Stimulated activated CD8-positive, alpha-beta memory T cell treated with anti-CD3 and anti-CD28 coated beads, Interleukin-15, amount 100 ng/mL, for 1 hour (primary cell): ENCODE results near the gene MAP3K6.

Source experiments
- DNase-seq: peaks from one replicate; pipeline ENCODE4 v3.0.0-alpha.2; 2020; ENCODE audit warnings: low read depth

Gene MAP3K6

DNA sequence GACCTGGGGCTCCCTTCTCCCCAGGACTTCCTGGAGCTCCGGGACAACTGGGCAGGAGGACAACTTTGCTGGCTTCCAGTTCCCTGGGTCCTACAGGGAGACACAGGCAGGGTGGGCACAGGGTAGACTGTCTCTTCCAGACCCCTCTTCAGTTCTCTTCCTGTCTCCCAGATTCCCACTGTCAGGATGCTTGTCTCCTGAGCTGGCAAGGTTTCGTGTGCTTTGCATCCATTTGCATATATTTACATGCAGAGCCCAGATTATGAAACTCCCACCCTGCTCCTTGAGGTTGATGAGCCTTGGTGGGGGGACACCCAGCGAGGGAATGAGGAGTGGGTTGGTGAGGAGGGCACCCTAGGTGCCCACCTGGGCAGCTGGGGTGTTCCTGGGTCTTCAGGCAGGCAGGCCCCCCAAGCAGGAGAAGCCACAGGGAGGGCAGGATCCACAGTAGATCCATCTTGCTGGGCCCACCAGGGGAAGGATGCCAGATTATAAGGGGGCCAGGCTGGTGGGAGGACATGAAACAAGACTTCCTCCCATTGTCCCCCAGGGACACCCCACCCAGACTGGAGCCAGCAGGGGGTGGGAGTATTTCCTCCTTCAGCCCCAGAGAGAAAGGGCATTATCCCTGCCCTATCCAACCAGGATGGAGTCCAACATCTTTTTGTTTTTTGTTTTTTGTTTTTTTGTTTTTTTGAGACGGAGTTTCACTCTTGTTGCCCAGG lies 7.8 kb upstream of the MAP3K6 start, which contains the start of gene FCN3:
Gene FCN3 (minus strand): TSS at position 463 of the 725 bp plus-strand sequence. CDS start 6 bp downstream, at position 457.
- DNase-seq = no peak

DNA sequence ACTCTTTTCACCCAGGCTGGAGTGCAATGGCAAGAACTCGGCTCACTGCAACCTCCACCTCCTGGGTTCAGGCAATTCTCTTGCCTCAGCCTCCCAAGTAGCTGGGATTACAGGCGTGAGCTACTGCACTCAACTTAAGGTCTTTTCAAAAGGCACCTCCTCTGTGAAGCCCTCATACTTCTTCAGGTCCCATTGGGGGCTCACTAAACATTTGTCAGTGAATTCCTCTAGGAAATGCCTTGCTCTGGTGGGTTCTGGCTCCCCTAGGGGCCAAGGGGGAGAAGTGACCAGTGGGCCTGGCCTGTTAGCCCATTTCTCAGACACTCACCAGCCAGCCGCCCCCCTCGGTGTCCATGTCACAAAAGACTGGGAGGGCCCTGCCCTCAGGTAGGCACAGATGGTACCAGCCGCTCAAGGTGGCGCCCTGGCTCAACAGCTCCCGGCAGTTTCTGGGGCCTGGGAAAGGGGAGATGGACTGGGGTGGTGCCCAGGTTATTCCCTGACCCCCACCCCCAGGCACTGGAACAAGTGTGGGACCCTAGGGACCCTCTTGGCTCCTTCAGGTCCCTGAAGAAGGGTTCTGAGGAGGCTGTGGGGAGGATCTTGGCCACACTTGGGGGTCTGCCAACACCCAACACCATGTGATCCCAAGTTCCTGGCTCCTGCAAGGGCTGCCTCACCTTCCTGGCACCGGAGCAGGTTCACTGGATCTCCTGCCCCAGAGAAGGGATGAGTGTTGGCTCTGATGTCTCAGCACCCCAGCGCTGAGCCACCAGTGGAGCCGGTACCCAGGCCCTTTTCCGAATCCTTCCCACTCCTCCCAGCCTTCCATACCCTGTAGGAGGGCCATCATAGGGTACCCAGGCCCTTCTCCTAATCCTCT lies 6.3 kb upstream of the MAP3K6 start:
- DNase-seq = no peak

DNA sequence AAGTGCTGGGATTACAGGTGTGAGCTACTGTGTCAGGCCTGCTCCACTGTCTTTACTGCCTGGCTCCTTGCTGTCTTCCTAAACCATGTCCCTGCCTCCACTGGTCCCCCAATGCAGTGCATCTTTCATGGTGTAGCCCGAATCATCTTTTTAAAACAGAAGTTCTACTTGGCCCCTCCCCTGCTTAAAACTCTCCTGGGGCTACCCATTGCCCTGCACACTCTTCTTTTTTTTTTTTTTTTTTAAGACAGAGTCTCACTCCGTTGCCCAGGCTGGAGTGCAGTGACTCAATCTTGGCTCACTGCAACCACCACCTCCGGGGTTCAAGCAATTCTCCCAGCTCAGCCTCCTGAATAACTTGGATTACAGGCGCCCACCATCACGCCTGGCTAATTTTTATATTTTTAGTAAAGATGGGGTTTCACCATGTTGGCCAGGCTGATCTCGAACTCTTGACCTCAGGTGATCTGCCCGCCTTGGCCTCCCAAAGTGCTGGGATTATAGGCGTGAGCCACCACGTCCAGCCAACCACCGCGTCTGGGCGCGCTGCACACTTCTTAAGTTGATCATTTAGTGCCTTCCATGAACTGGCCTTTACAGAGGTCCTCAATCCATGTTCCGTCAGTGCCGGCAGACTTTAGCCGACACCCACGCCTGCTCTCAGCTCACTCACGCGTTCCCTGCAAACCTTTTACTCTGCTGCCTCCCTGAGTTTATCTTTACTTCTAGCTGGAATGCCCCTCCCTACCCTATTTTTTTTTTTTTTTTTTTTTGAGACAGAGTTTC lies 5.5 kb upstream of the MAP3K6 start:
- no peak for DNase-seq

DNA sequence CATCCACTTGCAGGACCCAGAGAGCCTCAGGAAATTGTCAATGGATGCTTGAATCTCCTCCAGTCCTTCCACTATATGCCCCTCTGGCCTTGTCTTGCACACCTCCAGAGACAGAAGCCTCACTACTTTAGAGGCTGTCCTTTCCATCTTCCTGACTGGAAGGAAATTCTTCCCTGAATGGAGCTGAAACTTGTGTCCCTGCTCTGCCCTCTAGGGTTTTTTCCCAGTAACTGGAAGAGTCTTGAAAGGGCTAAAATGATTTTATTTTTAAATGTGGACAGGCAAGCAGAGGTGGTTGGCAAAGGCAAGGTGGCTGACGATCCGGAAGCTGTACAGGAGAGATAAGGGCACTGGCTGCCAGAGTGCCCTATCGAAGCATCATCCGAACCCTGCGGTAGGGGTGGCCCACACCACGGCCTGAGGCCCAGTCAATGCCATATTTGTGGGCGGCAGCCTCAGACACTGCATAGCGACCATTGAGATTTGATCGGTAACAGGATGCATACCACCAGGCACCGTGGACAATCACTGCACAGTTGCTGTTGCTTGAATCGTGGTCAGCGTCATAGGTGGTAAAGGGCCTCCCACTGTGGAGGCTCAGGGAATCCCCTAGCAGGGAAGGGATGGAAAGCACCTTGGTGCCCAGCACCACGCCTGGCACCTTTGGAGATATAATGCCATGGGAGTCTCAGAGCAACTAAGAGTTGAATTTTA lies 2.3 kb upstream of the MAP3K6 start:
- no peak for DNase-seq

DNA sequence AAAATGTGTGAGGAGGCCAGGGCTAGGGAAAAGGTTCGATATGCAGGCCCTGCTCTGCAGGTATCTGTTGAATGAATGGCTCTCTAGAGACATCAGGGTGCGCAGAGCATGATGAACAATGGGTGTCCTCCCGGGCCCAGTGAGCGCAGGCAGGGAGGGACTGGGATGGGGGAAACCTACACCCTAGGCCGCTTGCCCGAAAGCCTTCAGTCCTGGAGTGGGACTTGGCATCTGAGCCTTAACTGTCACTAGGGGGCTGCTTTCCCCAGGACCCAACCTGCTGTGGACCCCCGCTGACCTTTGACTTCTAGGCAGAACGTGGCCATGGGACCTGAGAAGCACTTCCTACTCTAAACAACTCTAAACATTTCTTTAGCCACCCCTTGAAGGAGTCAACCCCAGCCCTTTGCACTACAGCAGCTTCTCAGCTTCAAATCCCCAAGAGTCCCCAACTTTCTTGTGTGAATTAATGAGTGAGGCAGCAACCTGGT lies 444 bp upstream of the MAP3K6 start:
- no peak for DNase-seq

DNA sequence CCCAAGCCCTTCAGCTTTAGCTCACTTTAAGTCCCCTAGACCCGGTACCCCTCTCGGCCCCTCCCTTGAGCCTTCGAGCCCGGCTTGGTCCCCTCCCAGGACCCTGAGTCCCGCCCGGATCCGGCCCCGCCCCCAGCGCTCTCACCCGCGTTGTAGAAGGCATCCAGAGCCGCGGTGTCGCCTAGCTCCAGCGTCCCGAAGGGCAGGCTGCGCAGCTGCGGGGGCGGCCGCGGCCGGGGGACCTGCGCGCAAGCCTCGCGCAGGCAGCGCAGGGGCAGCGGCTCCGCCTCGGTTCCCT lies 699 bp downstream of the MAP3K6 start:
- peak; percentile 36 for DNase-seq

DNA sequence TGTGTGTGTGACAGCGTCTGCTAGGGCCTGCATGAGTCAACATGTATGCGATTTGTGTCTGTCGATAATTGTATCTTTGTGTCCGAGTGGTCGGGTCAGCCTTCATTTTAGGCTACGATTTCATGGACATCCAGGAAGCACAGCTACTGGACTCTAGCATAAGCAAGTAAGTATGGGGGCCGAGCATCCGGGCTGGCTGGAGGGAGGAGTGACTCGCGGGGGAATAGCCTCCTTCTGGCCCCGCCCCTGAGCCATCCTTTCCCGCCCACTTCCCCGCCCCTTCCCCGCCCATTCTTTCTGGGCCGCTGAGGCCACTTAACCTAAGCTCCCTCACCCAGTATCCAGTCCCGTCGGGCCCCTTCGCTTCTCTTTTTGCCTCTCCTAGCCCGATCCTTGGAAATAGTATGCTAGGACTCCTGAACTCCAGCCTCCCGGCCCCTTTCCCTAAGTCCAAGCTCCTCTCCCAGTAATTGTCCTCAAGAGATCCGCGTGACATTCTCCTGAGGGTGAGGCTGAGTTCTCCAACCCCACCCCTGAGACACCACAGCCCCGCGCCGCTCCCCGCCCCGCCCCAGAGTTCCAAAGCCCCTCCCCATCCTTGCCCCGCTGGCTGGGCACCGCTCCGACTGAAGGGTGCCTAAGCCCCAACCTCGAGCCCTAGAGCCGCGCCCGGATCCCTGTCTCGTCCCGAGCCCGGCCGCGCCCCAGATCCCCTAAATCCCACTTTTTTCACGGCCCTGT lies 1.2 kb downstream of the MAP3K6 start:
- peak; percentile 72 for DNase-seq

DNA sequence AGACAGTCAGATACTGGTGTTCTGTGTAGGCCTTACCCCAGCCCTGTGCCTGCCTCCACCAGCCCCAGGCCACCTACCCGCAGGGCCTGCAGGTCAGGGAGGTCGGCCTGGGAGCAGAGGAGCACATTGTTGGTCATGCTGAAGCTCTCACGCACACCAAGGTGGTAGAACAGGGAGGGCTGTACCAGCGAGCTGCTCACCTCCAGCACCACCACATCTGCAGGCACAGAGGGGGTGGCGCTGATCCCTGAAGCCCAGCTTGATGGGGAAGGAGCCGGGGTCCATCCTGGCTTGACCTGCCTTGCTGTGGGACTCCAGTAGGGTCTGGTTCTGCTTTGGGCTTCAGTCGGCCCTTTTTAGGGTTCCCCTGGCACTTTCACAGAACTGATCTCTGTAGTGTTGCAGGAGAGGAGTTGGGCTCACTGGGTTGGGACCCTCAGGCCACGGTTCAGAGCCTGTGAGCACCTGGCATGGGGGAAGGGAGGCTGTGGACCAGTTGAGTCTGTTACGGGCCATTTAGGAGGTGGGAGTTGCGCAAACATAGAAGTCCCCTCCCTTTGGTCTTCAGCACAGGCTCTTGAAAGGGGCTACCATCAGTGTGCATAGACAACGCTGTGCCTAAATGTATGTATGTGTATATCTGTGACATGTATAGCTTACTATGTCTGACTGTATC lies 1.9 kb downstream of the MAP3K6 start:
- DNase-seq = no peak

DNA sequence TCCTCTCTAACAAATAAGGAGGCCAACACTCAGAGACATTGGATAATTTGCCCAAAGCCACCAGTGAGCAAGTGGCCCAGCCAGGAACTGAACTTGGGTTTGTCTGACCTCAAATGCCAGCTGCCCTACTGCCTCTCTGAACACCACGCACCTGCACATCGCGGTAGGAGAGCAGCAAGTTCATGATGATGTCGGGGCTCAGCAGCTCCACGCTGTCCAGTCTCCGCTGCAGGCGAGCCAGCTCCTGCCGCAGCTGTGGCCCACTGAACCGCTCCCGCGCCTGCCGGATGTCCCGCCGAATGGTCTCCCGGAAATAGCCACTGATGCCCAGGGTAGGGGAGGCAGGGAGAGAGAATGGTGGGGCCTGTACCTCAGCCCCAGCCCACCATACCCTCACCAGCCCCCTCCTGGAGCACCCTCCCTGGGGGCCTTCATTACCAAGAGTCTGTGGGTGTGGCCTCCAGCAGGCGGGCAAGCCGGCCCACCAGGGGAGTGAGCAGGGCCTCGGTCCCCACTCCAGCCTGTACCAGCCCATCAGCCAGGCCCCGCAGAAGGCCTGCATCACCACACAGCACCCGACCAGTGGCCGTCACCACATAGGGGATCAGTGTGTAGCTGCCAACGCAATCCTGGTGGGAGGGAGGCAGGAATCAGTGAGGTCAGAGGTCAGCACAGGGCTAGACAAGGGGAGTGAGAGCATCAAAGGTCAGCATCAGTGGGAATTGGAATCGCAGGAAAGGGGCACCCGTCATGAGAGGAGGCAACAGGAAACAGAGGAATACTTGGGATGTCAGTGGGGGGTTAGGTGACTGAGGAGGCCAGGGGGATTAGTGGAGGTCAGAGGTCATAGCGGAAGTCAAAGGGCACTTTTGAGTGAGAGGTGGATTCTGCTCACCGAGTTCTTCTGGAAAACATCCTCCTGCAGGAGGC lies 2.7 kb downstream of the MAP3K6 start:
- no peak for DNase-seq

DNA sequence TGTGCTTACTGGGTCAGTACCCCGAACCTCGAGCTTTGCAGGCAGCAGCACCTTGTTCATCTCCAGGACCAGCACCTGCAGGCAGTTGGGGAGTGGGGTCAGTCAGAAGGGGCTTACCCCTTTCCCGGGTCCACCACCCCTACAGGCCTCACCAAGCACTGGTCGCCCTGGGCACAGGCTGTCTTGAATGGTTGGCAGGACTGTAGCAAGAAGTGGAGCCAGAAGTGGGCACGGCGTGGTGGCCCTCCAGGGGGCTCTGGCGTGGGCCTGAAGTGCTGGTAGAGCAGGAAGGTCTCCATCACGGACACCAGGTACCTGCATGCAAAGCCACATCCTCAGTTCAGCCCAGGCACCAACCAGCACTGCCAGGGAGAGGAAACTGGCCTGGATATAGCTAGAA lies 5.2 kb downstream of the MAP3K6 start:
- no peak for DNase-seq

DNA sequence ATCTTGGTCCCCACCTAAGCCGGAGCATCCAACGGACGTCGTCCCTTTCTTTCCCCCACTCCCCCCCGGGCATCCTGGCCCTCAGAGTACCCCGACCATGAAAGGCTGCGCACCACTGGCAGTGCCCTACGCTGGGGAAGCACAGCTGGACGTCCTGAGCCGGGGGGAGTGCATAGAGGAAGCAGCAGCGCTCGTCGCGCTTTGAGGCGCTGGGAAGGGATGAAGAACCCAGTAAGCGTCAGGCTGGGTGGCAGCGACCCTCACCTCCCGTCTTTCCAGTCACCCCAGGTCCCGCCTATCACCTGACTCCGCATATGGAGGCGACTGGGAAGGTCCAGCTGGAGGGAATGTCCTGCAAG lies 5.7 kb downstream of the MAP3K6 start:
- no peak for DNase-seq

DNA sequence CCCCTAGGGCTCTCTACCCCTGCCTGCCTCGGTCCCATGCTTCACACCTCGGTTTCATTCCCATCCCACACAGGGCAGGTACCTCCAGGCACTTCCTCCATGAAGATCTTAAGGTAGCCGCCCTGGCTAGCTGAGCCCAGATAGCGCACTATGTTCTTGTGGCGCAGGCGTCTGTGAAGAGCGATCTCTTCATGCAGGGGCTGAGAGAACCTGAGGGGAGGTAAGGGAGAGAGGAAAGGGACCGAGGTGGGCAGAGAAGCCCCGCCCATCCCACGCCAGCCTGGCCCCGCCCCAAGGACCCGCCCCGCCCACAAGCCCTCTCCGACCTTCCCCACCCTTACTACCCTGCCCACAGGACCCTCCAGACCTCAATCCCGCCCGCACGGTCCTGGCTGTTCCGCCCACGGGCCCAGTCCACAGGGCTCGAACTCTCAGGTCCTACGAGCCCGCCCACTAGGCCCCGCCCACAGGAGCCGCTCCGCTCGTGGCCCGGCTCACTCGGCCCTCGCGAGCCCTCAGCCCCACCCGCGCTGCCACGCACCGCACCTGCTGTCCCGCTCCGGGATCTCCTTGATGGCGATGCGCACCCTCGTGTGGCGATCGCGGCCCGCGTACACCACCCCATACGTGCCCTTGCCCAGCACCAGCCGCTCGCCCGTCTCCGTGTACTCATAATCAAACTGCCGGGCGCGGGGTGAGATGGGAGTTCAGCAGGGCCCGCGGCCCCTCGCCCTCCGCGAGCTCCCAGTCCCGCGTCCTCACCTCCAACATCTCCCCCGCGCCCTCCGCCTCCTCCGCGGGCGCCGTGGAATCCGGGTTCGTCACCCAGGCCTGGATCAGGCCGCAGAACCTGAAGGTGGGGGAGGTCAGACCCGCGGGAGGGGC lies 6.4 kb downstream of the MAP3K6 start:
- DNase-seq = peak; percentile 34

DNA sequence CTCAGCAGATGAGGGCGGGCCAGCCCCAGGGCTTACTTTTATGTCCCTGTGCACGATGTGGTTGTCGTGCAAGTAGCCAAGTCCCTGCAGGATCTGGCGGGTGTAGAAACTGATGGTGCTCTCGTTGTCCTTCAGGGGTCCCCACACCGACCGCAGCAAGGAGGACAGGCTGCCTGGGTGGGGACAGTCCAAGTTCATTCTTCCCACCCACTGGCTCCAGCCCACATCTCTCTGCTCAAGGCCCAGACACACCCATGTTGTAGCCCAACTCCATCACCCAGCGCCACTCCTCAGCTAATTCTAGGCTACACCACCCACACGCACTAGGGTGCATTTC lies 7.0 kb downstream of the MAP3K6 start:
- no peak for DNase-seq

DNA sequence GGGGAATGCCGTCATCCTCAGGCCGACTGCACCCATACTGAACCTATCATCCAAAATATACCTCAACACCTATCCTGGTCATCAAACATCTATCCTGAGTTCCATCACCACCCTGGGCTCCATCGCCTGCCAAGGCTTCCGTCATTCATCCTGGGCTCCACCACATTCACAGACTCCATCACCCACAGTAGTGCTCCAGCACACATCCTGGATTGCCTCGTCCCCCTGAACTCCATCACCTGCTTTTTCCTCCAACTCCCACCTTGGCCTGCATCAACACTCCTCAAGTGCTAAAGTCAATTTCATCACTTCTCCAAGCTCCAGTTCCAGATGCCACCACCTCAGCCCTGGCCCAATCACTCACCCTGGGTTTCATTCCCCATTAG lies 7.8 kb downstream of the MAP3K6 start:
- no peak for DNase-seq

DNA sequence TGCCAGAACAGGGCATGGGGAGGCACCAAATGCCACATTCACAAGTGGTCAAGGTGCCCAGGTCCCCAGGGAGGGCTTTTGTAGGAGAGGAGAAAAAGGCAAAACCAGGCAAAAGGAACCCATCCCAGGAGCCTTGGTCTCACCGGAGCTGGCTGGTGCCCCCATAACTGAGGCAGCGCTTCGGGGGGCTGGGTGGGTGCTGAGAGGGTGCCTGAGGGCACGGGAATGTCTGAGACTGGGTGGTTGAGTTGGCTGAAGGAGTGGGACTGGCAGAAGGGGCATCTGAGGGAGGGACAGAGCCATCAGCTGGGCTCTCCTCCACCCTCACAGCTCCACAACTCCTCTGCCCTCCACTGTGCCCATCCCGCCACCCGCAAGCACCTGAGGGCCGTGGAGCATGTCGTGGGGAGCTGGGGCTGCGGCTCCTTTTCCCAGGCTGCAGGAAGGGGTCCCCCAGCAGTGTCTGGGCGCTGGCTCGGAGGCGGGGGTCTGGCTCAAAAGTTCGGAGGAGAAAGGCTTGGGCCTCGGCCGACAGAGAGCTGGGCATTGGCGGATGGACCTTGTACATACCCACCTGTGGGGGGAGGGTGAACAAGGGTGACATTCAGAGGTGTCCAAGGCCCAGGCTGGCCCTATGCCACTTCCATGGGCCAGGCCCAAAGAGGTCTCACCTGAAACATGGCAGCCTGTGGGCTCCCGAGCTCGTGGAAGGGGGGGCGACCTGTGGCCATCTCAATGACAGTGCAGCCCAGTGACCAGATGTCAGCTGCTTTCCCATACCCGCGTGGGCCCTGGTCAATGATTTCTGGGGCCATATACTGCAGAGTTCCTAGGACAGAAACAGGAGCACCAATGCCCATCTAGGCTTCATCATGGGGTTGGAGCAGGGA lies 8.5 kb downstream of the MAP3K6 start:
- no peak for DNase-seq

DNA sequence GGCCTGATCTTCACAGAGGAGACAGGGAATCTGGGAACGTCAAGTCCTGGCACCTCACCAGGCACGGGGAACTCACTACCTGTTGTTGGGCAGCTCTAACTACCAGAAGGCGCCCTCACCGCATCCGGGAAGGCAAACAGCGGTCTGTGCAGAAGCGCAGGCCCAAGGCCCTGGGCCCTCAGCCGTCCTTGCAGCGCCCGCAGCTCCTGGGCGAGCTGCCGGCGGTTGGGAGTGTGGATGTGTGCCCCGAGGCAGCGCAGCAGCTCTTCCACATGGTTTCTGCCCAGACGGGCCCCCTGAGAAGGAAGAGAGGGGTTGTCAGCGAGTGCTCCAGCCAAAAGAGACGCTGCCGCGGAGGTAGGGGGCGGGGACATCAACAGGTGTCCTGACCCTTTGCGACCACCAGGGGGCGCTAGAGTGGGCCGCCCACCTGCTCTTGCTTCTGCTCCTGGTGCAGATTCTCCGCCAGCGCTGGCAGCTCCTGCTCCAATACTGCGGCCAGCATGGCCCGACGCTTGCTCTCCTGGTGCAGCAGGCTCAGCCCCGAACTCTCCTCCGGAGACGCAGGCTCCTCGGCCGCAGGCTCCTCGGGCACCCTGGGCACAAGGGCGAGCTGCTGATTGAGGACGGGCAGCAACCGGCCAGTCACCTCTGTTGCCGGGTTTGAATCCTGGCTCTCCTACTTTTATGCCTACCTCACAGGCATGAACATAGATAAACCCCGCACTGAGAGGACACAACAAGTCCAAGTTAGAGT lies 9.3 kb downstream of the MAP3K6 start:
- peak; percentile 68 for DNase-seq
